ENCODE measurements around the gene ZNF428. TPM values are rescaled to one million over a fixed set of nuclear protein-coding genes. Genes with fewer than 3 reads are reported as not detected.

The ZNF428 gene
- total RNA-seq, 1 donor from 2014 or later: 29.6 TPM

DNA sequence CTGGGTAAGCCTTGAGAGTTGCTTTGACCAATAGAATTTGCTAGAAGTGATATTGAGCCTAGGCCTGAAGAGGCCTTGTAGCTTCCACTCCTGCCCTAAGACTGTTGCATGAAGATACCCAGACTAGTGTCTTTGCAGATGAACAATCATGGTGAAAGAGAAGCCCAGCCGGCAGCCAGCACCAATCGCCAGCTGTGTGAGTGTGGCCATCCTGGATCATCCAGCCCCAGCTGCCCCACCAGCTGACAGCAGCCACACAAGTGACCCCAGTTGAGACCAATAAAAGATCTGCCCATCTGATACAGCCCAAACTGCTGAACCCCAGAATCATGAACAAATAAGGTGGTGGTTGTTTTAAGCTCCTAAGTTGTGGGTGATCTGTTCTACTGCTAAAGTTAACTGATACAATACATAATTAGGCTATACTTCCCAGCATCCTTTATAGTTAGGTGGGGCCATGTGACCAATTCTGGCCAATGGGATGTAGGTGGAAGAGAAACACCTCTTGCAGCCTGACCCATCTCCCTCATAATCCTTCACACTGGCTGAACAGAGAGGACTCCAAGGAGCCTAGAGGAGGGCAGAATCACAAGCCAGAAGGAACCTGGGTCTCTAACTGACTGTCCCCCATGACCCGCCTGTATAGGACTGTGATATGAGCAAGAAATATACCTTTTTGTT lies 9.4 kb upstream of the ZNF428 start:
- DNase-seq: no peak
- no peaks in the 10 kb centered on the region for H3K9me3 ChIP-seq
- no peak for TF ChIP-seq CTCF (IDR thresholded peaks at IDR 0.05)
- H3K27me3 ChIP-seq (ENCODE audit: low read depth): no peaks in the 10 kb centered on the region
- no peaks in the 10 kb centered on the region for H3K4me1 ChIP-seq
- no peaks in the 10 kb centered on the region for H3K36me3 ChIP-seq
- ATAC-seq: no peak
- intact Hi-C loops (cut with DNase I): no loop called here
- H3K4me3 ChIP-seq: no peak overlapping the region
- H3K27ac ChIP-seq: no peak overlapping the region

- DNase-seq (no peak), ATAC-seq (no peak)
- Histone ChIP-seq H3K4me3 (no peak overlapping the region), H3K27ac (no peak overlapping the region), H3K4me1 (no peaks in the 10 kb centered on the region), H3K27me3 (ENCODE audit: low read depth) (no peaks in the 10 kb centered on the region), H3K36me3 (no peaks in the 10 kb centered on the region), H3K9me3 (no peaks in the 10 kb centered on the region)
- TF ChIP-seq CTCF (IDR thresholded peaks at IDR 0.05): no peak
- intact Hi-C loops (cut with DNase I): no loop called here
Measured at GRCh38 chr19:43626838-43627237, 7.4 kb upstream of the ZNF428 start.

DNA sequence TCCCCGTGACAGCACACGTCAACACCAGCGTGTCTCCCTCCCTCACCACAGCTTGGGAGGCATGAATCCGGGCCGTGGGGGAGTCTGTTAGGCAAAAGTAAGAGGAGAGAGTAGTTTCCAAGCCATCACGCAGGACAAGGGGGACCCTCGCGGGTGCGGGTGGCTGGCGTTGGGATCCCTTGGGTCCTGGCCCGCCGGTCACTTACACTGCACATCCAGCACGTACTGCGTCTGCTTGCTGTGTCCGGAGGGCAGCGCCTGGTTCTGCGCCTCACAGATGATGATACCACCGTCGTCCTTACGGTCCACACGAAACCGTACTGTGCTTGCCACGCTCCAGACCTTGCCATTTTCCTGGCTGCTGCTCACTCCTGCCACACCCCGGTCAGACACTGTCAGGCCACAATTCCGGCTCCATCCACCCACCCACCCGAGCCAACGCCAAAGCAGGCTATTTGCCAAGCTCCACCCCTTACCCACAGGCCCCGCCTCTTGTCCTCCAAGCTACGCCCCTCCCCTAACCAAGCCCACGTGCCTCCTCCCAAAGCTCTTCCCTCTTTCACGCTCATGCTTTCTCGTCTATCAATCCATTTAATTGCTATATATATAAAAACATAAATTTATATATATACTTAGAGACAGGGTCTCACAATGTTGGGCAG lies 6.6 kb upstream of the ZNF428 start:
- Histone ChIP-seq H3K4me3 (no peak overlapping the region), H3K36me3 (no peaks in the 10 kb centered on the region), H3K27ac (no peak overlapping the region), H3K4me1 (no peaks in the 10 kb centered on the region), H3K9me3 (no peaks in the 10 kb centered on the region), H3K27me3 (ENCODE audit: low read depth) (no peaks in the 10 kb centered on the region)
- peak; percentile 11 to 30 for ATAC-seq
- TF ChIP-seq CTCF (IDR thresholded peaks at IDR 0.05): no peak
- intact Hi-C loops (cut with DNase I): no loop called here
- DNase-seq: no peak

GRCh38 chr19:43624933-43625332 lies 5.5 kb upstream of the ZNF428 start:
- Histone ChIP-seq H3K27me3 (ENCODE audit: low read depth) (no peaks in the 10 kb centered on the region), H3K9me3 (no peaks in the 10 kb centered on the region), H3K27ac (no peak overlapping the region), H3K4me1 (peaks cover 9% of the 10 kb centered on the region), H3K36me3 (no peaks in the 10 kb centered on the region), H3K4me3 (no peak overlapping the region)
- intact Hi-C loops (cut with DNase I): no loop called here
- DNase-seq: peak; percentile 82
- ATAC-seq: peak; percentile 52 to 60
- peak; percentile 12 for TF ChIP-seq CTCF (IDR thresholded peaks at IDR 0.05)

- H3K4me3 ChIP-seq: no peak overlapping the region
- H3K27ac ChIP-seq: no peak overlapping the region
- ATAC-seq (no peak), DNase-seq (no peak)
- TF ChIP-seq CTCF (IDR thresholded peaks at IDR 0.05): no peak
- H3K27me3 ChIP-seq (ENCODE audit: low read depth): no peaks in the 10 kb centered on the region
- peaks cover 10% of the 10 kb centered on the region for H3K4me1 ChIP-seq
- intact Hi-C loops (cut with DNase I): no loop called here
- H3K36me3 ChIP-seq: no peaks in the 10 kb centered on the region
- no peaks in the 10 kb centered on the region for H3K9me3 ChIP-seq
Measured at GRCh38 chr19:43623889-43624670, 4.7 kb upstream of the ZNF428 start.
